GM18502 (cell line): ENCODE measurements around the gene SAMD5.
A peak's percentile ranks its signal among the peaks of the same experiment; 100 is the strongest.
"Not testable (repeated sequence)": the region's sequence is repeated elsewhere in the genome, so short reads cannot be mapped to it uniquely, and the experiment has no call there.

Experiments
- ATAC-seq: cut with Tn5 transposase; IDR thresholded peaks from one replicate; pipeline ENCODE4 v1.9.1; 2021; ENCODE audit warnings: mild to moderate bottlenecking; ENCODE audit not compliant: unreplicated experiment, poor library complexity

Gene SAMD5

GRCh38 chr6:147525519-147526209 is 17.2 kb downstream of the SAMD5 start:
- no peak for ATAC-seq

GRCh38 chr6:147527197-147527596 is 18.7 kb downstream of the SAMD5 start:
- no peak for ATAC-seq

- peak; percentile 36 for ATAC-seq
Observed at GRCh38 chr6:147528511-147529145, 20.1 kb downstream of the SAMD5 start.

GRCh38 chr6:147530132-147531060 is 21.9 kb downstream of the SAMD5 start:
- ATAC-seq, result peak; percentile 66

GRCh38 chr6:147531321-147531720 is 22.8 kb downstream of the SAMD5 start:
- no peak for ATAC-seq

- no peak for ATAC-seq
Observed at GRCh38 chr6:147534116-147534860, 25.8 kb downstream of the SAMD5 start.

GRCh38 chr6:147538821-147539220 is 30.3 kb downstream of the SAMD5 start:
- ATAC-seq, result no peak

GRCh38 chr6:147540075-147540474 is 31.6 kb downstream of the SAMD5 start:
- no peak for ATAC-seq

- ATAC-seq, result not testable (repeated sequence)
Observed at GRCh38 chr6:147542436-147542835, 33.9 kb downstream of the SAMD5 start.

- no peak for ATAC-seq
Observed at GRCh38 chr6:147544420-147544819, 35.9 kb downstream of the SAMD5 start.

- no peak for ATAC-seq
Observed at GRCh38 chr6:147546501-147547368, 38.2 kb downstream of the SAMD5 start.

GRCh38 chr6:147547369-147547902 is 38.9 kb downstream of the SAMD5 start:
- ATAC-seq, result no peak

GRCh38 chr6:147548921-147549475 is 40.5 kb downstream of the SAMD5 start:
- ATAC-seq, result no peak

- no peak for ATAC-seq
Observed at GRCh38 chr6:147549531-147549930, 41.0 kb downstream of the SAMD5 start.

GRCh38 chr6:147551976-147552375 is 43.5 kb downstream of the SAMD5 start:
- ATAC-seq, result no peak

GRCh38 chr6:147553099-147553498 is 44.6 kb downstream of the SAMD5 start:
- ATAC-seq, result no peak

GRCh38 chr6:147554281-147554680 is 45.8 kb downstream of the SAMD5 start:
- ATAC-seq, result no peak

GRCh38 chr6:147559006-147559405 is 50.5 kb downstream of the SAMD5 start:
- ATAC-seq, result no peak

GRCh38 chr6:147560670-147561069 is 52.2 kb downstream of the SAMD5 start:
- ATAC-seq, result no peak
